Measurements from ENCODE around the gene TFIP11. TPM values are rescaled to one million over a fixed set of nuclear protein-coding genes. Genes with fewer than 3 reads are reported as not detected.

Gene TFIP11
- total and polyA plus RNA-seq, 2 of the 13 experiments (the other 11 are each of a cell fraction or from before 2014, with no cell fraction given), result 15.4 to 22.8 TPM

DNA sequence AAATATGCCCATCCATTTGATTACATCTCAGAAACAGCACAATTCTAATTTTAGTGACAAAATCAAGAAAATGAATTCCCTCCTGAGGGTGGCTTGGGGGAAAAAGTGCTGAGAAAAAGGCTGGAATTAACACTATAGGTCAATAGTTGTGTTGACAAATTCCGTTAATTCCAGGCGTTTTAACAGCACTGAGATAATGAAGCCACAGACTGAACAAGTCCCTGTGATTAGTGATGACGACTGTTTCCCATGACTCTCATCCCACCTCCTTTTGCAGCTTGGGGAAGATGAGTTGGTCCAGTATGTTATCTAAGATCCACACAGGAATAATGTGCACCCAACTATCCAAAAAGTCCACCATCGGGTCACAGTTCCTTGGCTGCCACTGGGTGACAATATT lies 15.8 kb downstream of the TFIP11 start:
- CTCF ChIA-PET (ENCODE audit: low intra/inter-chr PET ratio, low total read pairs), result no interaction called here
- no peak overlapping the region for H3K4me3 ChIP-seq (replicated peaks in 1 of 3; ENCODE audit: insufficient read depth in 1 of 3, low read depth in 2 of 3, low read length in 3 of 3)
- H3K9ac ChIP-seq (ENCODE audit: insufficient read depth, low read depth, low read length), result no peak overlapping the region
- ATAC-seq (no peak), FAIRE-seq (no peak), DNase-seq (ENCODE audit: low spot score) (no peak)
- H3K9me3 ChIP-seq (ENCODE audit: low read length), result no peaks in the 10 kb centered on the region
- no peaks in the 10 kb centered on the region for H3K27me3 ChIP-seq (ENCODE audit: control insufficient read depth in 1 of 2, insufficient read depth in 2 of 2, low read length in 2 of 2)
- intact Hi-C loops (cut with micrococcal nuclease; ENCODE audit: unreplicated experiment) (no loop called here), in situ Hi-C loops (cut with HindIII; ENCODE audit: extremely low pct_ligation_motif_present, low pct_unique_long_range_greater_than_20kb) (no loop called here)
- 94% methylated on average over 4 of the region's 4 CpGs for WGBS (ENCODE audit: low lambda C conversion rate)
- H4K20me1 ChIP-seq (ENCODE audit: insufficient read depth, low read length), result no peaks in the 10 kb centered on the region
- no peak overlapping the region for H2AFZ ChIP-seq (ENCODE audit: low read length)
- H3K27ac ChIP-seq (ENCODE audit: extremely low read length, insufficient read depth, low read length), result no peak overlapping the region
- H3K36me3 ChIP-seq (replicated peaks in 1 of 2; ENCODE audit: control insufficient read depth in 1 of 2, insufficient read depth in 2 of 2, low read length in 2 of 2), result peaks cover 30 to 81% of the 10 kb centered on the region in 2 experiments
- no peaks in the 10 kb centered on the region for H3K4me1 ChIP-seq (ENCODE audit: insufficient read depth, low read length)
- no TSS peak for BruUV-seq (replicated peaks)
- POLR2A ChIA-PET, result interaction anchor here (1.2 kb wide), 1 partner anchor 12 kb away, joined by 3 read pairs; no protein-coding TSS in a partner anchor
- no peak overlapping the region for H3K4me2 ChIP-seq (ENCODE audit: low read depth, low read length)
- H3K79me2 ChIP-seq (ENCODE audit: insufficient read depth, low read length), result no peaks in the 10 kb centered on the region
- TF ChIP-seq ATRX (CRISPR knock-in tag; IDR thresholded peaks at IDR 0.05; ENCODE audit: borderline replicate concordance), result no peak
- TF ChIP-seq CC2D1A (CRISPR knock-in tag; IDR thresholded peaks at IDR 0.05), result no peak
- no peak for TF ChIP-seq PPARG (CRISPR knock-in tag; conservative IDR thresholded peaks at IDR 0.05)
- no peak for TF ChIP-seq HMG20A (CRISPR knock-in tag; IDR thresholded peaks at IDR 0.05; ENCODE audit: borderline replicate concordance)
- no peak for TF ChIP-seq NFE2 (CRISPR knock-in tag; IDR thresholded peaks at IDR 0.05)
- no peak for TF ChIP-seq ZBTB7A (CRISPR knock-in tag; IDR thresholded peaks at IDR 0.05)
- no peak for TF ChIP-seq UBTF (CRISPR knock-in tag; IDR thresholded peaks at IDR 0.05)
- TF ChIP-seq, protein P1, sequence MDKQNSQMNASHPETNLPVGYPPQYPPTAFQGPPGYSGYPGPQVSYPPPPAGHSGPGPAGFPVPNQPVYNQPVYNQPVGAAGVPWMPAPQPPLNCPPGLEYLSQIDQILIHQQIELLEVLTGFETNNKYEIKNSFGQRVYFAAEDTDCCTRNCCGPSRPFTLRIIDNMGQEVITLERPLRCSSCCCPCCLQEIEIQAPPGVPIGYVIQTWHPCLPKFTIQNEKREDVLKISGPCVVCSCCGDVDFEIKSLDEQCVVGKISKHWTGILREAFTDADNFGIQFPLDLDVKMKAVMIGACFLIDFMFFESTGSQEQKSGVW (CRISPR knock-in tag; IDR thresholded peaks at IDR 0.05; ENCODE audit: borderline replicate concordance), result no peak
- TF ChIP-seq PAXIP1 (CRISPR knock-in tag; conservative IDR thresholded peaks at IDR 0.05), result no peak
- TF ChIP-seq, protein P2, sequence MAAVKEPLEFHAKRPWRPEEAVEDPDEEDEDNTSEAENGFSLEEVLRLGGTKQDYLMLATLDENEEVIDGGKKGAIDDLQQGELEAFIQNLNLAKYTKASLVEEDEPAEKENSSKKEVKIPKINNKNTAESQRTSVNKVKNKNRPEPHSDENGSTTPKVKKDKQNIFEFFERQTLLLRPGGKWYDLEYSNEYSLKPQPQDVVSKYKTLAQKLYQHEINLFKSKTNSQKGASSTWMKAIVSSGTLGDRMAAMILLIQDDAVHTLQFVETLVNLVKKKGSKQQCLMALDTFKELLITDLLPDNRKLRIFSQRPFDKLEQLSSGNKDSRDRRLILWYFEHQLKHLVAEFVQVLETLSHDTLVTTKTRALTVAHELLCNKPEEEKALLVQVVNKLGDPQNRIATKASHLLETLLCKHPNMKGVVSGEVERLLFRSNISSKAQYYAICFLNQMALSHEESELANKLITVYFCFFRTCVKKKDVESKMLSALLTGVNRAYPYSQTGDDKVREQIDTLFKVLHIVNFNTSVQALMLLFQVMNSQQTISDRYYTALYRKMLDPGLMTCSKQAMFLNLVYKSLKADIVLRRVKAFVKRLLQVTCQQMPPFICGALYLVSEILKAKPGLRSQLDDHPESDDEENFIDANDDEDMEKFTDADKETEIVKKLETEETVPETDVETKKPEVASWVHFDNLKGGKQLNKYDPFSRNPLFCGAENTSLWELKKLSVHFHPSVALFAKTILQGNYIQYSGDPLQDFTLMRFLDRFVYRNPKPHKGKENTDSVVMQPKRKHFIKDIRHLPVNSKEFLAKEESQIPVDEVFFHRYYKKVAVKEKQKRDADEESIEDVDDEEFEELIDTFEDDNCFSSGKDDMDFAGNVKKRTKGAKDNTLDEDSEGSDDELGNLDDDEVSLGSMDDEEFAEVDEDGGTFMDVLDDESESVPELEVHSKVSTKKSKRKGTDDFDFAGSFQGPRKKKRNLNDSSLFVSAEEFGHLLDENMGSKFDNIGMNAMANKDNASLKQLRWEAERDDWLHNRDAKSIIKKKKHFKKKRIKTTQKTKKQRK (IDR thresholded peaks at IDR 0.05; ENCODE audit: low read length), result no peak
- TF ChIP-seq HOXA9 (CRISPR knock-in tag; IDR thresholded peaks at IDR 0.05; ENCODE audit: borderline replicate concordance), result no peak
- no peak for TF ChIP-seq ZNF574 (CRISPR knock-in tag; IDR thresholded peaks at IDR 0.05)

Data from HepG2 (cell line).